ENCODE results near the gene C6orf120.

Gene C6orf120

DNA sequence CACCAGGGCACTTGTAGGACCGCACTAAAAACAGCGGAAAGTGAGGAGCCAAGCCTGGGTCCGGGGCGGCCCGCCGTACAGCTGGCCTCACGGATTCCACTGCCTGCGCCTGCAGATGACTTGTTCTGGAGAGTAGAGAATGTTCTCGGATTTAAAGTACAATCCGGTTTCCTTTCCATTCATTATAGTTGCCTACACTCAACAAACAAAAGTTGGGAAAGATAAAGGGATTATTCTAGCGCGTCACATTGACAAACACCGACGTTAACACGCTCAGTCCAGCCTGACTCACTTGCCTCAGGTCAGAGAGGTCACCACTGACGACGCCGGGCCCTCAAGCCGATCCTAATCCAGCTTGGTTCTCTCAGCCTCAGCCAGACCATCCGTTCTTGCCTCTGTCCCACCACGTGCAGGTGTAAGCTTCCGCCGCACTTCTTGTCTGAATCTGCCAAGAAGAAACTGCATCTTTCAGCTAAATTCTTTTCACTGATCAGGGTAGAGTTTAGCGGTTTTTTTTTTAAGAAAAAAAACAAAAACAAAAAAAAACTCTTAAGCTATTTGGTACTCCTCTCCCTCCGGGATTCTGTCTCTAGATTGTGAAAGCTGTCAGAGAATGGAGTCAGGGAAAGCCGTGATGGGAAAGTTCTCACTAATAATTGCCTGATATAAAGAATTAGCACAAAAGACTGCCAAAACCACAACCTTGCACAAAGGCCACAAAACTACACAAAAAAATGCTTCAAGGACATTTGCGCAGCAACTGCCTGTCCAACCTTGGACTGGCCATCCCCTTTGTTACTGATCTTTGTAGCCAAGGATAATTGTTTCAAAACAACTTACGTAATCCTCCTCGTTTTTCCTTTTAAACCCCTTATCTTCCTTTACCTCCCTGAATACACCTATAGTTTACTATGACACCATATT is 23.5 kb downstream of the C6orf120 start:
- DNase-seq (ENCODE audit: low read depth), result no peak

DNA sequence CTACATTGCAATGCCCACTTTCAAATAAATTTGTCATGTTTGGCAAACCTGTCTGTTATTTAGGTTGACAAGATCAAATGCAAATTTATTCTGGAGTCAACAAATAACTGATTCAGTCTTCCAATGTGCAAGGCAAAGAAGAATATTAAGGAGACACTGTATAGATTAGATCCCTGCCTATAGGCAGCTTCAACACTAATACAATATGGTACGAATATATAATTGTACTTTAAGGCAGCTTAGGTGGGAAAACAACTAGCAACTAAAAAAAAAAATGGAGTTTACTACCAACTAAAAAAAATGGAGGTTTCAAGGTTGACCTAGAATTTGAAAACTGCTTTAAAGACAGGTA is 24.1 kb downstream of the C6orf120 start:
- no peak for DNase-seq (ENCODE audit: low read depth)

DNA sequence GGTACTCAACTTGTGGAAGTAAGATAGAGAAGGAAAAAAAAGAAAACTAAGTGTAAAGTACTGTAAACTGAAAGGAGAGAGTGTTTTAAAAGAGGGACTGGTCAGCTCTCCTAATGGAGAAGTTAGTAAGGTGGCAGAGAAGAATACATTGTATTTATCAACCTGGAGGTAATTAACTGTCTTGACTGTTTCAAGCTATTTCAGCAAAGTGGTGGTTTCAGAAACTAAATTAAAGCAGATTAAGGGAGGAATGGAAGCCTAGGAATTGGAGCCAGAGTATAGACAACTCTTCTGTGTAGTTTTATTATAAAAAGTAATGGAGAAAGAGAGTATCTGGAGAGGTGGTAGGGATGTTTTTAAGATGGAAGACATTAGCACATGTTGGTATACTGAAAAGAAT is 25.0 kb downstream of the C6orf120 start:
- DNase-seq (ENCODE audit: low read depth), result no peak

DNA sequence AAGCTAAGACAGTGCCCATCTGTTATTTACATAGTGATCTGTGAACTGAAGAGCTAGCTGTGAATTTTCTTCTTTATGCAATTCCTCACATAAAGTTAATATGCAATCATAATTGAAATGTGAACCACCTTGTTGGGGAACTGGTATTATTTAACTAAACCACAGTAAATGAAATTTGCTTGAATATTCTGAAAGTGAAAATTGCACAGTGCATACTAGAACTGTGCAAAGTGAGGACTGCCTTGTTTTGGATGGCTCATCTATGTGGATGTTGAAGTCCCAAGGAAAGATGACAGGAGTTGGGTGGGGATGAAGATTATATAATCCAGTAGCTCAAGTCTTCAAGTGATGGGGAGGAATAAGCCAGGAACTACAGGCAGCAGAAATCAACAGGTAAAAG is 28.0 kb downstream of the C6orf120 start:
- no peak for DNase-seq (ENCODE audit: low read depth)

DNA sequence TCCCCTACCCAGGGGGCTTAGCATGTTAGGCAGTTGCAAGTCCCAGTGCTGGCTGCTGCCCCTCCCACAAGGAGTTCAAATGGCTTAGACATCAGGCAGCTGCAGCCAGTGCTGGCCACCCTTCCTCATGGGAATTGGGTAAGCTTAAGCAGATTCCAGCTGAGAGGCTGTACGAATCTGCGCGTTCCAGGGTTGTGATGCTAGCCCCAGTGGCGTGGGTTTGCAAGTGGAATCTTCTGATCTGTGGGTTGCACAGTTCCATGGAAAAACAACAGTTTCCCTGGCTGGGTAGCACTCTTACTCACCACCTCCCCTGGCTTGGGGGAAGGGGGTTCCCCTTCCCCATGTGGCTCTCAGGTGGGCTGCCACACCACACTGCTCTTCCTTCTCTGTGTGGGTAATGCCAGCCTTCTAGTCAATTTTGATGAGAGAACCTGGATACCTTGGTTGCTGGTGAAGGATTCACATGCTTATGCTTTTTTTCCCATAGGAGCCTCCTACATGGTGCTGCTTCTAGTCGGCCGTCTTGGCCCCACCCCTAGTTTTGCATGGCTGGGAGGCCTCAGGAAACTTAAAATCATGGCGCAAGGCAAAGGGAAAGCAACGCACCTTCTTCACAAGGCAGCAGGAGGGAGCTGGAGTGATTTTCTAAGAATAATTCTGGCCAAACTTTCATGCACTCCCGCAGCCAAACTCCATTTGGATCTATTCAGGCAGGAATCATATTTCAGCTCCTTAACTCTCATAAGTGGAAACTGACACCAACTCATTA is 36.5 kb downstream of the C6orf120 start:
- DNase-seq (ENCODE audit: low read depth), result no peak

DNA sequence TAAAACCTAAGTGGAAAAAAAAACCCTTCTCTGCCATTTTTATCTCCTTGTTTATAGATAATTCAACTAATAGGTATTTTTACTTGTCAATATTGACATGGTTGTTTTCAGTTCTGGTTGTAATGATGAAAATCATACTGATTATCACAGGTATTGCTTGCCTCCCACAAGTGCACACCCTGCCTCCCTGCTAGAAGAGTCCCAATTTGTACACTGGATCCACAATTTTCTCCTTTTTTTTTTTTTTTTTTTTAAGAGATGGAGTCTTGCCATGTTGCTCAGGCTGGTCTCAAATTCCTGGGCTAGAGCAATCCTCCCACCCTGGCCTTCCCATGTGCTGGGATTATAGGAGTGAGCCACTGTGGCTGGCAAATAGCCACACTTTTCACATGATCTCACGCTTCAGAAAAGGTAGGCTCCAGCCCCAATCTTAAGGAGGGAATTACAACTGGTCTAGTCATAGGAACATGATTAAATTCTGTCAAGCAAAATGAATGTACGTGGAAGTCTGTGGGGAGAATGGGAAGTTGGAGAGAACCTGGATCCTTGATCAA is 37.1 kb downstream of the C6orf120 start:
- DNase-seq (ENCODE audit: low read depth), result no peak

DNA sequence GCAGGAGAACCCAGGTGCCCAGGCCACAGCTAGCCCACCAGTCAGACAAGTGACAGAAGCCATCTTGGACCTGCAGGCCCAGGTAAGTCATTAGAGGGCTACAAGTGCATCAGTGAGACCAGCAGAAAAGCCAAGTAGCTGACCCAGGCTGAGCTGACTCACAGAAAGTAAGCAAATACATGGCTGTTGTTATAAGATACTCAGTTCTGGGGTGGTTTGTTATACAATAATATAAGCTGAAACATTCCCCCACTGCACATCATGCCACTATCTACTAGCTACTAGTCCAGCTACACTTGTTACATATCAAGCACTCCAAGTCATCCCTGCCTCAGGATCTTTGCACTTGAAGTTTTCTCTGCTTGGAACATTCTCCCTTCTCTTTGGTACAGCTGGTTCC is 39.4 kb downstream of the C6orf120 start:
- DNase-seq (ENCODE audit: low read depth), result no peak

DNA sequence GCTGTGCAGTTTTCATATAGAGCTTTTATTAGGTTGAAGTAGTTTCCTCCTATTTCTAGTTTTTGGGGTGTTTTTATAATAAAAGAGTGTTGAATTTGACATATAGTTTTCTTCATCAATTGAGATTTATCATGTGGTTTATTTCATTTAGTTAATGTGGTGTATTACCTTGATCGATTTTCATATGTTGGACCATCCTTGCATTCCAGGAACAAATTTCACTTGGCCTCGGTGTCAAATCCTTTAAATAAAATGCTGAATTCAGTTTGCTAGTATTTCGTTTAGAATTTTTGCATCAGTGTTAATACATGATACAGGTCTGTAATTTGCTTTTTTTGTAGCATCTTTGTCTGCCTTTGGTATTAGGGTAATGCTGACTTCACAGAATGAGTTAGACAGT is 43.5 kb downstream of the C6orf120 start:
- DNase-seq (ENCODE audit: low read depth), result no peak

DNA sequence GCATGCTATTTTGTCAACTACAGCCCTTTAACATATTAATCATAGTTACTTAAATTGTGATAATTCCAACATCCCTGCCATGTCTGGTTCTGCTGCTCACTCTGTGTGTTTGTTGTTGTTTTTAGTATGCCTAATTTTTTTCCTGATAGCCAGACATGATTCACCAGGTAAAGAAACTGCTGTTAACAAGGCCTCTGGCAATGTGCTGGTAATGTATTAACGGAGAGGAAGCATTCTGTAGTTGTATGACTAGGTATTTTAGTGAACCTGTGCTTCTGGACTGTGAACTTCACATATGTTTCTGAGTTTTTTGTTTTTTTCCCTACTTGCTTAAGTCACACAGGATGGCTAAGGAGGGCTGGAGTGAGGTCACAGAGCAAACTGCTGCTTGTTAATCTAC is 44.6 kb downstream of the C6orf120 start:
- DNase-seq (ENCODE audit: low read depth), result no peak

DNA sequence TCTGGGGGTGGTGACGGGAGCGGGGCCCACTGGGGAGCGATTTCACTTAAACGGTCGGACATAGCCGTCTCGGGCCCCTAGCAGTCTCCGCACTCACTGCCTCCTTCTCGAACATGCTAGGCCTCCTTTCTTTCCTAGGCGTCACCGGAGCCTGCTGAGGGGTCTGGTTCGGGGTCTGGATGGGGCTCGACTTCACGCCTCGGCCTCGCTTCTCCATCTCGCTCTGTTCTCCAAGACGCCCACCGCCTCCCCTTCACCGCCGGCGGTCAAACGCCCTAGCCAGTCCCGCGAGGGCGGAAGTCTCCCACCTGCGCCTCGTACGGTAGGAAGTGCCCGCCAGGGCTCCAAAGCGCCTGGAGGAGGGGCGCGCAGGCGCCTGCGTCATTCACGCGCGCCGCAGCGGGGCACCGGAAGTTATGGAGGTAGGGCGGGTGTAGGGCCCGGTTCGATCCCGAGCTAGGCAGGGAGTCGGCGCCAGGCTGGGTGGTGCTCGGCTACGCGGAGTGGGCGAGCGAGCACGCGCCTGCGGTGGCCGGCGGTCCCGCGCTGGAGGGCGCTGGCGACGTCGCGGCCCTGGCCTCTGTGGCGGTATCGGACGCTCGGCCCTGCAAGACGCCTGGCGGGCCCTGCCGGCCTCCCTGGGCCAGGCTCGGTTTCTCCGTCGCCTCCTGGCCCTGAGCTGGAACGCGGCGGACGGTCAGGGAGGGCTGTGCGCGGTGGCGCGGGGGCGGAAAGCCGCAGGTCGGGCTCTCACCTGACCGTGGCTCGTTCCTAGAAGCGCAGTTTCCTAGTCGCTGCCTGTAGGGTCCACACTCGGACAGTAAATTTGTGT is 49.5 kb downstream of the C6orf120 start, which contains the start of the genes DYNLT2 and ERMARD:
TSS of gene DYNLT2 (minus strand) at position 331 of the 832 bp plus-strand sequence. CDS start at position 217, 114 bp downstream.
TSS of gene ERMARD (plus strand) at position 381 of the 832 bp plus-strand sequence. CDS start at position 417, 36 bp downstream.
- DNase-seq (ENCODE audit: low read depth), result peak; percentile 90

DNA sequence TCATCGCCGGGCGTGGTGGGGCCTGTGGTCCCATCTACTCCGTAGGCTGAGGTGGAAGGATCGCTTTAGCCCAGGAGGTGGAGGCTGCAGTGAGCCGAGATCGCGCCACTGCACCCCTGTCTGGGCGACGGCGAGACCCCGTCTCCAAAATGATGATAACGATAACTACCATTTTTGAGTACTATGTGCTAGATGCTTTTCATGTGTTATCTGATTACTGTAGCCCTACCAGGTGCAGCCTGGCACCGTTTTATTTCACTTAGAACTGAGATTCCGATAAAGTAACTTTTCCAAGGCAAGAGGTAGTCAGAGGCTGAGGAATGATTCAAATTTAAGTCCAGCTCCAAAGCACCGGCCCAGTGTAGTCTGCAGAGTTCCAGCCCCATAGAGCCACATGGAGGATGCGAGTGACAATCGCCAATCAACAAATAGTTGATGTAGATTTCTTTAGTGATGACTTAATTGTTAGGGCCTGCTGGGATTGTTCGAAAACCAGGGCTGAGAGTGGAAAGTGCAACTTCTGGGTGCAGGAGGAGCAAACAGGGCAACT is 50.2 kb downstream of the C6orf120 start:
- peak; percentile 3 for DNase-seq (ENCODE audit: low read depth)
